Sciatic nerve (tissue), 2 donors: Measurements from ENCODE around the gene UNCX. TPM values are rescaled to one million over a fixed set of nuclear protein-coding genes. Genes with fewer than 3 reads are reported as not detected.
"Not testable (repeated sequence)": the region's sequence is repeated elsewhere in the genome, so short reads cannot be mapped to it uniquely, and the experiment has no call there.

Experiments used
- ATAC-seq: fragments of 200-7000 bp; cut with Tn5 transposase; one replicate; pipeline ENCODE4 v1.9.1; 2020; ENCODE audit warnings: mild to moderate bottlenecking, moderate library complexity
- DNase-seq: peaks from one replicate; pipeline ENCODE4 v3.0.0-alpha.2; 2020; ENCODE audit warnings: low spot score
- intact Hi-C: fragments of 100-400 bp; cut with DNase I; formaldehyde crosslinking; loops from one replicate; pipeline ENCODE4 v1.14.2; 2022
- total RNA-seq: library from RNA; stranded (reverse); fragmentation: NEBNext Ultra II Directional; extraction: Animal tissue kit (Norgen Biotek cat#: 25700); gene quantifications from one replicate; pipeline ENCODE4 v1.2.1, GENCODE V29; 2021
- donor health status: DM: no; HTN: no; CAD: no.
- donor health status: DM: no; HTN: no; CAD: no.

The UNCX gene
- total RNA-seq, 1 donor from 2014 or later, result not detected

DNA sequence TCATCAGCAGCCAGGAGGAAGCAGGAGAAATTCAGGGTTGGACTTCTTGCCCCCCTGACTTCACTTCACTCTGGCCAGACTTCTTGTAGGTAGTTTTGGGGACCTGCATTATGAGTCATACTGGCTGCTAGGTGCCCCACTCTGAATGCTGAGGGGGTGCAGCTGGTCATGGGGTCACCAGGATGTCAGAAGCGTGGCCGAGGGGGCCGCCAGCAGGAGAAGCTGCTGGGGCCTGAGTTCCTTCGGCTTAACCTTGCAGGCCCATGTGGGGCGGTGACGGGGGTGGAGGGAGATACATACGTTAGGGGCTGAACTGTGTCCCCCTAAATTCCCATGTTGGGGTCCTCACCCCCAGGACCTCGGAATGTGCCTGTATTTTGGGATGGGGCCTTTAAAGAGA is 18.2 kb downstream of the UNCX start:
- ATAC-seq, result no peak
- no peak for DNase-seq
- intact Hi-C loops, result no loop called here

- intact Hi-C loops, result no loop called here
- no peak for ATAC-seq
- no peak for DNase-seq
Measured at GRCh38 chr7:1251796-1252539, 19.3 kb downstream of the UNCX start.

DNA sequence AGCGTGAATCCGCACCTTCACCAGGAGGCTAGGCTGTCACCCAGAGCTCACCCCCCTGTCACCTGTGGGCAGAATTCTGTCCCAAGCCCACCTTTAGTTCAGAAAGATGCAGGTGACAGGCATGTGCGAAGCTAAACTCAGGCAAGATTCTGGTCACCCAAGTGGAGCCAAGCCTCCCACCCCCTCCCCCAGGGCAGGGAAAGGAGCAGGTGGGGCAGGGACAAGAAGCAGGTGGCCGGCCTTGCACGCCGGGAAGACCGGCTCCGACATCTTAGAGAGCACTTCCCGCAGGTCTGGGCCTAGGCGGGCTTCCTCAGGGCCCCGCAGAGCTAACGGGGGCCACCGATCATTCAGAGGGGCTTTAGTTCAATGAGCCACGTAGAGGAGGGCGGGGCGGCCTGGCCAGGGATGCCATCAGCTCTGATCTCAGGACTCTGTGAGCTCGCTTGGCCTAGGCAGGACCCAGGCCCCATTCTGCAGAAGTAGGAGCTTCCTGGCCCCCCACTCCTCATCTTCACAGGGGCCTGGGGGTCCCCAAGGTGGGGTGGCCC is 19.9 kb downstream of the UNCX start:
- intact Hi-C loops, result no loop called here
- ATAC-seq (no peak), DNase-seq (no peak)

DNA sequence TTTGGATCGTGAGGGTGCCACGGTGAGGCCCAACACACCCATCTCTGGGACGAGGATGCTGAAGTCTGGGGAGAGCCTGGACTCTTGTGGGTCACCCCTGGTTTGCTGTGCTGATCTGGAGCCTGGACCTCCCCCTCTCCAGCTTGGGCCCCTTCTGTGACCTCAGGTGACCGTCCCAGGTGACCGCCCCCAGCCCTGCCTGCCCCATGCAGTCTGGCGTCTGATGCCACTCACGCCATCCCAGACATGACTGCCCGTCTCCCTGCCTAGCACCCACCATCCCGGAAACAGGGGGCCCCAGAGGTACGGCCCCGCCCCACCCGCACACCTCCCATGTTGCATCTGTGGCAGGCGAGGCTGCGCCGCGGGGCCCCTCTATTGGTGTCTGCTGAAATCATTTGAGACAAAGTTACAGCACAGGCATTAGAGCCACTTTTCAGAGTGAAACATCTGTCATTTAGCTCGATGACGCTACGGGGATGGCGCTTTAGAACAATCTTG is 21.1 kb downstream of the UNCX start:
- intact Hi-C loops, result no loop called here
- DNase-seq (no peak), ATAC-seq (no peak)

DNA sequence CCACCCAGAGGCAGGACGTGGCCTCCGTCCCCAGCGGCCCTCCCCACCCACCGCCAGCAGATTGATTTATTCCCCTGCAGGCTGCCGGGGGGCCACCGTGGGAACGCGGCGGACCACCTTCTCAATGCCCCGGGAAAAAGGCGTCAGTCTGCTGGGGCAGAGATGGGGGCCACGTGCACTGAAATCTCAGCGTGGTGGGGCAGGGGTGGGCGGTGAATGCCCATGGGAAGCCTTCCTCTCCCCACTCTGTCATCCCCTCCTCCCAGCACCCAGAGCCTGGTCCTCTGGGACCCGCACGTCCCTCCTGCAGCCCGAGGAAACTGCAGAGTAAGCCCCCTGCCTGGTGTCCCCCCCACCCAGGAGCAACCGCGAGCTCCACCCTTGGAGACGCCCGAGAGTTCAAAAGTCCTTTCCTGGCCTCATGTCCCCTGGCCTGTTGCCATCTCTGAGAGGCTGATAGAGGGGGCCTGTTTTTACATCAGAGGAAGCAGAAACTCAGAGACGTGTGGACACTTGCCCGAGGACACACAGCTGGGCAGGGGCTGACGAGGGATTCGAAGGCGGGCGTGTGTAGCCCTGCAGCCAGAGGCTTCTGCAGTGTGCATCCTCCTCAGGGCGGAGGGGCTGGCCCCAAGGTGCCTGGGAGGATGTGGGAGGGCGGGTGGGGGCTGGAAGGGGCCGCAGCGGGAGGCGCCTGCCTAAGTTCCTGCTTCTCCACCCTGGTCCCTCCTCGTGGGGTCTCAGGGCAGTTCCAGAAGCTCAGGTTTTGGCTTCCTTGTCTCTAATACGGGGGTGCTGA is 21.8 kb downstream of the UNCX start:
- DNase-seq (no peak), ATAC-seq (no peak)
- intact Hi-C loops, result no loop called here

- intact Hi-C loops, result no loop called here
- DNase-seq (no peak), ATAC-seq (no peak)
Measured at GRCh38 chr7:1255080-1255816, 22.6 kb downstream of the UNCX start.

DNA sequence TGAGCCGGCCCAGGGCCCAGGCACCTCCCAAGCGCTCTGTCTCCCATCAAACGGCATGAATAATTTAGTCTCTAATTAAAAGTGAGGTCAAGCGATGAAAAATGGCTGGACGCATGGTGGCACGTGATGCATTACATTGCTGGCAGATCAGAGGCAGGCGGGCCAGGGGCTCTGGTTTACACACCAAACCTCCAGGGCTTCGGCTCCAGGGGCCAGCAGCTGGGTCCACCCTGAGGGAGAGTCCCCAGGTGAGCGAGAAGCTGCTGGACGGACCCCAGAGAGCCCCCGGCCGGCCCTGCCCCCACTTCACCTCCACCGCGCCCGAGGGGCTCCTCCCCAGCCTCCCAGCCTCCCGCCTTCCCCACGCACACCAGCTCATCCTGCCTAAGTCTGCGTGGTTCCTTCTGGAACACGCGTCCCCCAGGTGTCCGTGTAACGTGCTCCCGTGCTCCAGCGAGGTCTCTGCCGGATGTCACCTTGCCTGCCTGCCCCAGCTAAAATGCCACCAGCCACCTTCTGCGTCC is 23.2 kb downstream of the UNCX start:
- ATAC-seq, result no peak
- intact Hi-C loops, result no loop called here

GRCh38 chr7:1256621-1257020 is 23.9 kb downstream of the UNCX start:
- intact Hi-C loops, result no loop called here
- DNase-seq, result no peak

More for the DNA sequence above, 23.2 kb downstream of the UNCX start:
- DNase-seq, result no peak

GRCh38 chr7:1257221-1257620 is 24.5 kb downstream of the UNCX start:
- ATAC-seq (no peak), DNase-seq (no peak)
- intact Hi-C loops, result no loop called here

More at GRCh38 chr7:1256621-1257020, 23.9 kb downstream of the UNCX start:
- no peak for ATAC-seq

- intact Hi-C loops, result no loop called here
- DNase-seq, result no peak
Measured at GRCh38 chr7:1257863-1258262, 25.2 kb downstream of the UNCX start.

DNA sequence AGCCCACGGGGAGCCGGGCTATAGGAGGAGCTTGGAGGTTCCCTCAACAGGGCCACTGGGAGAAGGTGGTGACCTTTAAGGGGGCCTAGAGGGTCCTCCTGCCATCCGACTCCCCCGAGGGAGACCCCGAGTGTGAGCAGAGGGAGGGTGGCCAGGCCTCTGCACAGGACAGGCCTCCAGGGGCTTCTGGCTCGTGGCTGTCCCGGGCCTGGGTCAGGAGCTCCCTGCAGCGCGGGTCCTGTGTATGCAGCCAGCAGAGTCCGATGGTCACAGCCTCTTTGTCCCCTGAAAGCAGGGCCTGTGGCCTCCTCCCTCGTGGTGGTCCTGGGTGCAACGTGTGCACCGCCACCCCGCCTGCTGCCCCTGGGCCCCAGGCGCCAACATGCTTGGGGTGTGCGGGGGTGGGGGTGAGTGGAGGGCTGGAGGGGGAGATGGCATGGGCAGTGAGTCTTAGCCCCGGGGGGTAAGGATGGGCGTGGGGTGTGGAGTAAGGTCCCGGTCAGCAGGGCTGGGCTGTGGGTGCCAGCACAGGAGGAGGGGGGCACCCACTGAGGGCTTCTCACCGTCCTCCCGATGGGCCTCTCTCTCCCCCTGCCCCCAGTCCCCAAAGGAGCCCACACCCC is 27.1 kb downstream of the UNCX start:
- intact Hi-C loops, result no loop called here
- peak; percentile 20 for ATAC-seq
- no peak for DNase-seq

More at GRCh38 chr7:1257863-1258262, 25.2 kb downstream of the UNCX start:
- no peak for ATAC-seq

DNA sequence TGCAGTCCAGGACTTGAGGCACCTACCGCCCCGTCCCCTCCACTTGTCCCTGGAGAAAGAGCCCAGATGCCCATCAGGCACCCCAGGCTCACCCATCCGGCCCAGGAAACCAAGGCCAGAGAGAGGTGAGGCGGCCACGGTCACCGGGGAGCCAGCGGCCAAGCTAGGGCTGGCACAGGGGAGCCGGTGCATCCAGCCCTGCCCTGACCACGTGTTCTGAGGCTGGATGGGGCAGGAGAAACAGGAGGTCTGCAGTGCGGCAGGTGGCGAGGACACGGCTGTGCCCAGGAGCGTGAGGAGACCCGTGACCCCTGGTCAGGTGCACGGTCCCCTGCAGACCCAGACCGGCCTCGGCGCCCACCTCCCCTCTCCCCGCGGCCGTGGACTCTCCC is 27.6 kb downstream of the UNCX start:
- intact Hi-C loops, result no loop called here
- no peak for ATAC-seq
- DNase-seq, result no peak

DNA sequence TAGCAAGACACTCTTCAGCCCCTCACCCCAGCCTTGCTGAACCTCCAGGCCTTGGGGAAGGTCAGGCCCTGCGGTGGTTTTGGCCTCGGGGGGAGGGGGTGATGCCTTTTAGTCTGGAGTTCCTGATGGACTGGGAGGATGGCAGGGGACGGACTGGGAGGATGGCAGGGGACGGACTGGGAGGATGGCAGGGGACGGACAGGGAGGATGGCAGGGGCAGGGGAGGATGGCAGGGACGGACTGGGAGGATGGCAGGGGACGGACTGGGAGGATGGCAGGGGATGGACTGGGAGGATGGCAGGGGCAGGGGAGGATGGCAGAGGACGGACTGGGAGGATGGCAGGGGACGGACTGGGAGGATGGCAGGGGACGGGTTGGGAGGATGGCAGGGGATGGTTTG is 28.4 kb downstream of the UNCX start:
- DNase-seq, intact Hi-C loops, ATAC-seq: not testable (repeated sequence)

DNA sequence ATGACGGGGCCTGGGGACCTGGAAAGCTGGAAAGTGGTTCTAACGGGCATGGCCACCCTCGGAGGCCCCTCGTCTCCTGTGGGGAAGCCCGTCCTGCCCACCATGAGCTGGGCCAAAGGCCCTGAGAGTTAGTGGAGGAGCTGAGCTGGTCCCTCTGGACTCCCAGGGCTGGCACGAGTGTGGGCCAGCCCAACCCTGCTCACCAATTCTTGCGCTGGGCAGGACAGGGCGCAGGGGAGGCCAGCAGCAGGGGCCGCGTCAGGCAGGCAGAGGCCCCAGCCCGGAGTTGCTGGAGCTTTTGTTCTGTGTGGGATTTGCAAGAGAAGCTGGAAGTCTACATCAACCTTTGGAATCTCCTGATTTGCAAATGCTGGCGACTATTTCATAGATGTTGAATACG is 29.8 kb downstream of the UNCX start:
- DNase-seq, result no peak
- ATAC-seq, result no peak
- intact Hi-C loops, result no loop called here

GRCh38 chr7:1263391-1263951 is 30.8 kb downstream of the UNCX start:
- intact Hi-C loops, result no loop called here
- no peak for DNase-seq
- ATAC-seq, result no peak

GRCh38 chr7:1264345-1265280 is 31.9 kb downstream of the UNCX start:
- DNase-seq (no peak), ATAC-seq (no peak)
- intact Hi-C loops, result no loop called here
